Liver (tissue), 3 donors: ENCODE measurements around the gene TBP.

Experiments used
- EGR1 ChIP-seq, 2 donors: IDR thresholded peaks; 2 replicates each; pipeline ENCODE4 v1.6.1; 2016 to 2018; ENCODE audit warnings: antibody characterized with exemption in 2 of 2, low read depth in 2 of 2
- JUND ChIP-seq, 2 donors: IDR thresholded peaks; 2 replicates each; pipeline ENCODE4 v1.6.1; 2016; ENCODE audit warnings: antibody characterized with exemption in 2 of 2
- RAD21 ChIP-seq, 2 donors: IDR thresholded peaks; 2 replicates each; pipeline ENCODE4 v1.6.1; 2016; ENCODE audit warnings: antibody characterized with exemption in 2 of 2, mild to moderate bottlenecking in 2 of 2
- REST ChIP-seq: IDR thresholded peaks from 2 replicates; pipeline ENCODE4 v1.6.1; 2016; ENCODE audit warnings: antibody characterized with exemption, mild to moderate bottlenecking
- YY1 ChIP-seq: IDR thresholded peaks from 2 replicates; pipeline ENCODE4 v1.6.1; 2016; ENCODE audit warnings: antibody characterized with exemption, mild to moderate bottlenecking
- TF ChIP-seq, protein P1 (sequence below): fragments of 150-350 bp; IDR thresholded peaks from 2 replicates; pipeline ENCODE4 v1.5.1; 2017; ENCODE audit warnings: improper control_type of control experiment, low read depth, low read length; ENCODE audit not compliant: missing input control
- donor health status: healthy.
- donor health status: healthy.

- TF ChIP-seq REST (no peak), YY1 (no peak), RAD21 (IDR thresholded peaks at IDR 0.05) (no peak), JUND (IDR thresholded peaks at IDR 0.05) (no peak), EGR1 (IDR thresholded peaks at IDR 0.05; ENCODE audit: low read depth in 2 of 2) (no peak)
- TF ChIP-seq, protein P1, sequence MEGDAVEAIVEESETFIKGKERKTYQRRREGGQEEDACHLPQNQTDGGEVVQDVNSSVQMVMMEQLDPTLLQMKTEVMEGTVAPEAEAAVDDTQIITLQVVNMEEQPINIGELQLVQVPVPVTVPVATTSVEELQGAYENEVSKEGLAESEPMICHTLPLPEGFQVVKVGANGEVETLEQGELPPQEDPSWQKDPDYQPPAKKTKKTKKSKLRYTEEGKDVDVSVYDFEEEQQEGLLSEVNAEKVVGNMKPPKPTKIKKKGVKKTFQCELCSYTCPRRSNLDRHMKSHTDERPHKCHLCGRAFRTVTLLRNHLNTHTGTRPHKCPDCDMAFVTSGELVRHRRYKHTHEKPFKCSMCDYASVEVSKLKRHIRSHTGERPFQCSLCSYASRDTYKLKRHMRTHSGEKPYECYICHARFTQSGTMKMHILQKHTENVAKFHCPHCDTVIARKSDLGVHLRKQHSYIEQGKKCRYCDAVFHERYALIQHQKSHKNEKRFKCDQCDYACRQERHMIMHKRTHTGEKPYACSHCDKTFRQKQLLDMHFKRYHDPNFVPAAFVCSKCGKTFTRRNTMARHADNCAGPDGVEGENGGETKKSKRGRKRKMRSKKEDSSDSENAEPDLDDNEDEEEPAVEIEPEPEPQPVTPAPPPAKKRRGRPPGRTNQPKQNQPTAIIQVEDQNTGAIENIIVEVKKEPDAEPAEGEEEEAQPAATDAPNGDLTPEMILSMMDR, result no peak
Observed at GRCh38 chr6:170512249-170512648, 41.9 kb upstream of the TBP start.
